ENCODE data around the gene FBXO17. TPM values are rescaled to one million over a fixed set of nuclear protein-coding genes. Genes with fewer than 3 reads are reported as not detected.

Gene FBXO17
- total RNA-seq, 2 experiments from 2014 or later = 0.12 TPM; not detected in 1

GRCh38 chr19:38900743-38901190 lies 74.8 kb downstream of the FBXO17 start:
- DNase-seq = no peak
- no peak for ATAC-seq
- no peaks in the 10 kb centered on the region for H3K9me3 Mint-ChIP-seq (ENCODE audit: low read depth)
- peaks cover 31% of the 10 kb centered on the region for H3K36me3 Mint-ChIP-seq
- peak overlapping the region; percentile 54 for H3K27ac Mint-ChIP-seq
- H3K4me3 Mint-ChIP-seq = peak overlapping the region; percentile 97
- H3K4me1 Mint-ChIP-seq = peaks cover 40% of the 10 kb centered on the region
- CTCF ChIA-PET = interaction anchor here (0.6 to 4.0 kb wide), 9 partner anchors 13 to 355 kb away, joined by 3 to 34 read pairs (median 5); partner anchors contain the start of genes MRPS12 and SARS2
- no peaks in the 10 kb centered on the region for H3K27me3 Mint-ChIP-seq

- H3K4me1 Mint-ChIP-seq = peaks cover 40% of the 10 kb centered on the region
- peak overlapping the region; percentile 97 for H3K4me3 Mint-ChIP-seq
- CTCF ChIA-PET = interaction anchor here (0.6 to 4.0 kb wide), 10 partner anchors 13 to 581 kb away, joined by 3 to 34 read pairs (median 4); partner anchors contain the start of genes FAM98C, MRPS12 and SARS2
- DNase-seq (no peak), ATAC-seq (no peak)
- H3K27ac Mint-ChIP-seq = peak overlapping the region; percentile 92
- peaks cover 28% of the 10 kb centered on the region for H3K36me3 Mint-ChIP-seq
- H3K9me3 Mint-ChIP-seq (ENCODE audit: low read depth) = no peaks in the 10 kb centered on the region
- H3K27me3 Mint-ChIP-seq = no peaks in the 10 kb centered on the region
These were observed 75.3 kb downstream of the FBXO17 start for GRCh38 chr19:38900202-38900629.

GRCh38 chr19:38899447-38900201 lies 75.9 kb downstream of the FBXO17 start, which contains the start of the genes NFKBIB and SIRT2:
Gene NFKBIB (plus strand): TSS chr19:38899969. CDS start chr19:38900033, 64 bp downstream.
Gene SIRT2 (minus strand): TSS chr19:38899618. CDS start chr19:38899521, 97 bp downstream.
- DNase-seq (peak; percentile 100), ATAC-seq (peak; percentile 92)
- Mint-ChIP-seq H3K27me3 (no peaks in the 10 kb centered on the region), H3K9me3 (ENCODE audit: low read depth) (no peaks in the 10 kb centered on the region), H3K27ac (peak within 1 kb of the TSS; percentile 92), H3K36me3 (peaks cover 26% of the 10 kb centered on the region), H3K4me1 (peaks cover 40% of the 10 kb centered on the region), H3K4me3 (peak within 1 kb of the TSS; percentile 97)
- CTCF ChIA-PET = interaction anchor here (0.6 to 4.0 kb wide), 10 partner anchors 9 to 581 kb away, joined by 3 to 34 read pairs (median 4); partner anchors contain the start of genes FAM98C, MRPS12 and SARS2

GRCh38 chr19:38898788-38899446 lies 76.6 kb downstream of the FBXO17 start:
- Mint-ChIP-seq H3K27ac (peak overlapping the region; percentile 92), H3K36me3 (peaks cover 19% of the 10 kb centered on the region), H3K27me3 (no peaks in the 10 kb centered on the region), H3K9me3 (ENCODE audit: low read depth) (no peaks in the 10 kb centered on the region), H3K4me3 (peak overlapping the region; percentile 97), H3K4me1 (peaks cover 33% of the 10 kb centered on the region)
- CTCF ChIA-PET = interaction anchor here (3.2 kb wide), 1 partner anchor 11 kb away, joined by 13 read pairs; no protein-coding TSS in a partner anchor
- DNase-seq = no peak
- ATAC-seq = no peak

- no peak overlapping the region for H3K4me3 Mint-ChIP-seq
- ATAC-seq (no peak), DNase-seq (no peak)
- H3K4me1 Mint-ChIP-seq = peaks cover 14% of the 10 kb centered on the region
- peaks cover 1% of the 10 kb centered on the region for H3K36me3 Mint-ChIP-seq
- no peaks in the 10 kb centered on the region for H3K9me3 Mint-ChIP-seq (ENCODE audit: low read depth)
- H3K27ac Mint-ChIP-seq = no peak overlapping the region
- CTCF ChIA-PET = no interaction called here
- H3K27me3 Mint-ChIP-seq = no peaks in the 10 kb centered on the region
These were observed 80.6 kb downstream of the FBXO17 start for GRCh38 chr19:38894968-38895367.

- H3K36me3 Mint-ChIP-seq = peaks cover under 1% of the 10 kb centered on the region
- CTCF ChIA-PET = interaction anchor here (3.0 kb wide), 1 partner anchor 15 kb away, joined by 12 read pairs; the partner anchor contains the start of gene RINL
- no peaks in the 10 kb centered on the region for H3K27me3 Mint-ChIP-seq
- DNase-seq (no peak), ATAC-seq (no peak)
- peaks cover 7% of the 10 kb centered on the region for H3K4me1 Mint-ChIP-seq
- no peaks in the 10 kb centered on the region for H3K9me3 Mint-ChIP-seq (ENCODE audit: low read depth)
- no peak overlapping the region for H3K4me3 Mint-ChIP-seq
- no peak overlapping the region for H3K27ac Mint-ChIP-seq
These were observed 82.2 kb downstream of the FBXO17 start for GRCh38 chr19:38893341-38893771.

GRCh38 chr19:38892841-38893240 lies 82.7 kb downstream of the FBXO17 start:
- Mint-ChIP-seq H3K27ac (no peak overlapping the region), H3K4me3 (no peak overlapping the region), H3K36me3 (peaks cover 2% of the 10 kb centered on the region), H3K9me3 (ENCODE audit: low read depth) (no peaks in the 10 kb centered on the region), H3K27me3 (no peaks in the 10 kb centered on the region), H3K4me1 (peaks cover 2% of the 10 kb centered on the region)
- CTCF ChIA-PET = interaction anchor here (3.0 kb wide), 1 partner anchor 15 kb away, joined by 12 read pairs; the partner anchor contains the start of gene RINL
- ATAC-seq (no peak), DNase-seq (no peak)

- DNase-seq (no peak), ATAC-seq (no peak)
- Mint-ChIP-seq H3K4me1 (no peaks in the 10 kb centered on the region), H3K4me3 (no peak overlapping the region), H3K36me3 (peaks cover 2% of the 10 kb centered on the region), H3K9me3 (ENCODE audit: low read depth) (no peaks in the 10 kb centered on the region), H3K27ac (no peak overlapping the region), H3K27me3 (no peaks in the 10 kb centered on the region)
- CTCF ChIA-PET = interaction anchor here (0.8 to 3.0 kb wide), 2 partner anchors 14 to 38 kb away, joined by 4 to 12 read pairs; partner anchors contain the start of gene RINL
These were observed 83.8 kb downstream of the FBXO17 start for GRCh38 chr19:38891771-38892170.

Other genes starting within 250 kb of the FBXO17 start
- 10 to 100 TPM in 1 of 2 experiments, 1 to 10 TPM in 1; 8.4 to 17.5 TPM for gene CAPN12, start 231.3 kb downstream of the FBXO17 start, total RNA-seq
- not detected for gene LGALS7, start 202.2 kb downstream of the FBXO17 start, total RNA-seq
- not detected for gene LGALS7B, start 186.5 kb downstream of the FBXO17 start, total RNA-seq
- 1 to 10 TPM; 1.4 to 2.4 TPM for gene LGALS4, start 162.8 kb downstream of the FBXO17 start, total RNA-seq
- 100 to 1,000 TPM; 207 to 214 TPM for gene ECH1, start 143.9 kb downstream of the FBXO17 start, total RNA-seq
- gene HNRNPL, start 125.8 kb downstream of the FBXO17 start, total RNA-seq = 100 to 1,000 TPM; 479 to 611 TPM
- 10 to 100 TPM; 80.1 to 81.0 TPM for gene RINL, start 97.5 kb downstream of the FBXO17 start, total RNA-seq
- gene SIRT2, start 76.1 kb downstream of the FBXO17 start, total RNA-seq = 10 to 100 TPM; 47.1 to 47.8 TPM
- gene NFKBIB, start 75.8 kb downstream of the FBXO17 start, total RNA-seq = 10 to 100 TPM; 44.7 to 65.7 TPM
- under 1 TPM; 0.49 to 0.85 TPM for gene CCER2, start 63.6 kb downstream of the FBXO17 start, total RNA-seq
- gene SARS2, start 45.0 kb downstream of the FBXO17 start, total RNA-seq = 10 to 100 TPM; 45.7 to 46.4 TPM
- gene MRPS12, start 44.8 kb downstream of the FBXO17 start, total RNA-seq = 10 to 100 TPM; 62.0 to 73.7 TPM
- under 1 TPM in 1 of 2 experiments, not detected in 1; 0.19 TPM for gene FBXO27, start 56.8 kb upstream of the FBXO17 start, total RNA-seq
- not detected for gene ACP7, start 108.6 kb upstream of the FBXO17 start, total RNA-seq
- gene PAK4, start 150.0 kb upstream of the FBXO17 start, total RNA-seq = 10 to 100 TPM; 14.6 to 18.4 TPM
- not detected for gene NCCRP1, start 221.2 kb upstream of the FBXO17 start, total RNA-seq
- not detected for gene SYCN, start 228.5 kb upstream of the FBXO17 start, total RNA-seq

Data from activated CD8-positive, alpha-beta memory T cell treated with anti-CD3 and anti-CD28 coated beads, Interleukin-2, amount 10 ng/mL, durations not matched to agents 7 days and 5 days (primary cell).